Mononuclear cell (primary cell): Measurements from ENCODE around the gene DGCR6L. TPM values are rescaled to one million over a fixed set of nuclear protein-coding genes. Genes with fewer than 3 reads are reported as not detected.
"Not testable (repeated sequence)": the region's sequence is repeated elsewhere in the genome, so short reads cannot be mapped to it uniquely, and the experiment has no call there.

Experiments
- H3K27me3 ChIP-seq: 2 replicates; pipeline ENCODE4 v1.6.0; 2011; ENCODE audit warnings: low read length, control low read depth; ENCODE audit not compliant: insufficient read depth
- H3K4me1 ChIP-seq: 2 replicates; pipeline ENCODE4 v1.5.1; 2011; ENCODE audit warnings: mild to moderate bottlenecking, low read length, control low read depth; ENCODE audit not compliant: insufficient read depth
- H3K4me3 ChIP-seq: 2 replicates; pipeline ENCODE4 v1.5.1; 2011; ENCODE audit warnings: mild to moderate bottlenecking, low read length, moderate library complexity
- H3K9me3 ChIP-seq: 2 replicates; pipeline ENCODE4 v1.5.1; 2011; ENCODE audit warnings: low read depth, mild to moderate bottlenecking, control low read depth, low read length
- total RNA-seq: library from RNA; depleted of rRNA; stranded (reverse); fragments of >200 nt; gene quantifications from one replicate; pipeline ENCODE4 v1.2.3, GENCODE V29; 2012

Gene DGCR6L
- 40.6 TPM for total RNA-seq

GRCh38 chr22:20319745-20320658 lies at the start of gene DGCR6L:
TSS of gene DGCR6L (minus strand) at chr22:20320060. CDS start at chr22:20319988, 72 bp downstream.
- H3K27me3 ChIP-seq, result no peaks in the 10 kb centered on the region
- H3K4me3 ChIP-seq, result peak within 1 kb of the TSS; percentile 76
- peaks cover 41% of the 10 kb centered on the region for H3K4me1 ChIP-seq
- no peaks in the 10 kb centered on the region for H3K9me3 ChIP-seq

- not testable (repeated sequence) for H3K27me3 ChIP-seq, H3K9me3 ChIP-seq, H3K4me3 ChIP-seq
- H3K4me1 ChIP-seq, result peaks cover 11% of the 10 kb centered on the region
These were observed 49.0 kb upstream of the DGCR6L start for GRCh38 chr22:20368875-20369274.

- H3K4me1 ChIP-seq, result peaks cover 15% of the 10 kb centered on the region
- H3K9me3 ChIP-seq, H3K4me3 ChIP-seq, H3K27me3 ChIP-seq: not testable (repeated sequence)
These were observed 47.0 kb upstream of the DGCR6L start for GRCh38 chr22:20366841-20367240.

GRCh38 chr22:20364335-20365260 lies 44.7 kb upstream of the DGCR6L start:
- peaks cover 15% of the 10 kb centered on the region for H3K4me1 ChIP-seq
- H3K27me3 ChIP-seq, H3K9me3 ChIP-seq, H3K4me3 ChIP-seq: not testable (repeated sequence)

GRCh38 chr22:20362403-20362802 lies 42.5 kb upstream of the DGCR6L start:
- H3K9me3 ChIP-seq, H3K27me3 ChIP-seq: not testable (repeated sequence)

GRCh38 chr22:20361752-20362229 lies 41.9 kb upstream of the DGCR6L start:
- peaks cover 15% of the 10 kb centered on the region for H3K4me1 ChIP-seq
- H3K9me3 ChIP-seq, H3K27me3 ChIP-seq, H3K4me3 ChIP-seq: not testable (repeated sequence)

More at GRCh38 chr22:20362403-20362802, 42.5 kb upstream of the DGCR6L start:
- peaks cover 15% of the 10 kb centered on the region for H3K4me1 ChIP-seq
- not testable (repeated sequence) for H3K4me3 ChIP-seq

- not testable (repeated sequence) for H3K27me3 ChIP-seq, H3K4me3 ChIP-seq, H3K9me3 ChIP-seq
- peaks cover 15% of the 10 kb centered on the region for H3K4me1 ChIP-seq
These were observed 41.2 kb upstream of the DGCR6L start for GRCh38 chr22:20360866-20361751.

GRCh38 chr22:20360261-20360660 lies 40.4 kb upstream of the DGCR6L start:
- not testable (repeated sequence) for H3K9me3 ChIP-seq, H3K27me3 ChIP-seq, H3K4me3 ChIP-seq
- peaks cover 13% of the 10 kb centered on the region for H3K4me1 ChIP-seq

GRCh38 chr22:20358503-20359239 lies 38.8 kb upstream of the DGCR6L start:
- not testable (repeated sequence) for H3K4me3 ChIP-seq, H3K4me1 ChIP-seq, H3K27me3 ChIP-seq, H3K9me3 ChIP-seq

- not testable (repeated sequence) for H3K27me3 ChIP-seq, H3K4me1 ChIP-seq, H3K9me3 ChIP-seq, H3K4me3 ChIP-seq
These were observed 38.1 kb upstream of the DGCR6L start for GRCh38 chr22:20357967-20358366.

- not testable (repeated sequence) for H3K27me3 ChIP-seq, H3K4me1 ChIP-seq, H3K4me3 ChIP-seq, H3K9me3 ChIP-seq
These were observed 37.0 kb upstream of the DGCR6L start for GRCh38 chr22:20356906-20357305.

GRCh38 chr22:20355939-20356636 lies 36.2 kb upstream of the DGCR6L start:
- not testable (repeated sequence) for H3K4me1 ChIP-seq, H3K4me3 ChIP-seq, H3K9me3 ChIP-seq, H3K27me3 ChIP-seq

GRCh38 chr22:20354238-20354975 lies 34.5 kb upstream of the DGCR6L start:
- H3K4me1 ChIP-seq, result no peaks in the 10 kb centered on the region
- H3K4me3 ChIP-seq, result no peak overlapping the region
- no peaks in the 10 kb centered on the region for H3K9me3 ChIP-seq
- no peaks in the 10 kb centered on the region for H3K27me3 ChIP-seq
